GM12891 (cell line): ENCODE data around the gene VAV3.

Experiments
- PAX5 ChIP-seq: IDR thresholded peaks from 2 replicates; pipeline ENCODE4 v1.6.1; 2011; ENCODE audit warnings: low read length, moderate library complexity, mild to moderate bottlenecking; ENCODE audit not compliant: insufficient read depth, severe bottlenecking
- POLR2A ChIP-seq: IDR thresholded peaks from 2 replicates; pipeline ENCODE4 v1.6.1; 2011; ENCODE audit warnings: low read depth, low read length, control low read depth
- POLR2AphosphoS5 ChIP-seq: IDR thresholded peaks from 2 replicates; pipeline ENCODE4 v1.6.1; 2011; ENCODE audit warnings: low read depth, low read length, control low read depth
- POU2F2 ChIP-seq: IDR thresholded peaks from 2 replicates; pipeline ENCODE4 v1.6.1; 2011; ENCODE audit warnings: low read depth, mild to moderate bottlenecking, control low read depth, low read length, moderate library complexity
- SPI1 ChIP-seq: IDR thresholded peaks from 2 replicates; pipeline ENCODE4 v1.6.1; 2011; ENCODE audit warnings: low read depth, low read length, control low read depth
- TAF1 ChIP-seq: IDR thresholded peaks from 2 replicates; pipeline ENCODE4 v1.6.1; 2011; ENCODE audit warnings: low read depth, low read length, control low read depth

GRCh38 chr1:107804741-107805140 lies 160.2 kb downstream of the VAV3 start:
- no peak for TF ChIP-seq POLR2A
- no peak for TF ChIP-seq POLR2AphosphoS5
- no peak for TF ChIP-seq TAF1
- no peak for TF ChIP-seq POU2F2
- no peak for TF ChIP-seq SPI1
- TF ChIP-seq PAX5: no peak
